Measurements from ENCODE around the gene MORN5. TPM values are rescaled to one million over a fixed set of nuclear protein-coding genes. Genes with fewer than 3 reads are reported as not detected.

The MORN5 gene
- total RNA-seq, 3 donors from 2014 or later, result not detected

GRCh38 chr9:122186777-122187470 is 27.2 kb downstream of the MORN5 start:
- no peak for DNase-seq (ENCODE audit: low spot score in 2 of 2)
- no peaks in the 10 kb centered on the region for H3K4me1 ChIP-seq
- H3K4me3 ChIP-seq, result no peak overlapping the region
- H3K27ac ChIP-seq, result no peak overlapping the region
- no peaks in the 10 kb centered on the region for H3K9me3 ChIP-seq
- no peaks in the 10 kb centered on the region for H3K36me3 ChIP-seq
- intact Hi-C loops (cut with DNase I; ENCODE audit: low total_unique reads), result no loop called here
- no peaks in the 10 kb centered on the region for H3K27me3 ChIP-seq
- TF ChIP-seq POLR2A (IDR thresholded peaks at IDR 0.05) (no peak), CTCF (IDR thresholded peaks at IDR 0.05) (no peak), POLR2AphosphoS5 (IDR thresholded peaks at IDR 0.05) (no peak)

- no peaks in the 10 kb centered on the region for H3K4me1 ChIP-seq
- H3K36me3 ChIP-seq, result no peaks in the 10 kb centered on the region
- intact Hi-C loops (cut with DNase I; ENCODE audit: low total_unique reads), result no loop called here
- H3K9me3 ChIP-seq, result no peaks in the 10 kb centered on the region
- H3K27ac ChIP-seq, result no peak overlapping the region
- H3K27me3 ChIP-seq, result no peaks in the 10 kb centered on the region
- DNase-seq (ENCODE audit: low spot score in 2 of 2), result no peak
- H3K4me3 ChIP-seq, result no peak overlapping the region
- TF ChIP-seq CTCF (IDR thresholded peaks at IDR 0.05), result no peak
Observed at GRCh38 chr9:122188369-122188768, 28.7 kb downstream of the MORN5 start.

- H3K27ac ChIP-seq, result no peak overlapping the region
- DNase-seq (ENCODE audit: low spot score in 2 of 2), result peak; percentile 22 to 69
- no peaks in the 10 kb centered on the region for H3K9me3 ChIP-seq
- no peaks in the 10 kb centered on the region for H3K27me3 ChIP-seq
- intact Hi-C loops (cut with DNase I; ENCODE audit: low total_unique reads), result no loop called here
- TF ChIP-seq POLR2AphosphoS5 (IDR thresholded peaks at IDR 0.05) (no peak), POLR2A (IDR thresholded peaks at IDR 0.05) (no peak), CTCF (IDR thresholded peaks at IDR 0.05) (no peak)
- H3K36me3 ChIP-seq, result no peaks in the 10 kb centered on the region
- no peak overlapping the region for H3K4me3 ChIP-seq
- no peaks in the 10 kb centered on the region for H3K4me1 ChIP-seq
Observed at GRCh38 chr9:122190597-122191381, 31.1 kb downstream of the MORN5 start.

GRCh38 chr9:122191584-122191983 is 31.9 kb downstream of the MORN5 start:
- Histone ChIP-seq H3K36me3 (no peaks in the 10 kb centered on the region), H3K4me1 (no peaks in the 10 kb centered on the region), H3K27ac (no peak overlapping the region), H3K4me3 (no peak overlapping the region), H3K9me3 (no peaks in the 10 kb centered on the region), H3K27me3 (no peaks in the 10 kb centered on the region)
- DNase-seq (ENCODE audit: low spot score in 2 of 2), result no peak
- TF ChIP-seq POLR2A (IDR thresholded peaks at IDR 0.05) (no peak), CTCF (IDR thresholded peaks at IDR 0.05) (no peak), POLR2AphosphoS5 (IDR thresholded peaks at IDR 0.05) (no peak)
- intact Hi-C loops (cut with DNase I; ENCODE audit: low total_unique reads), result no loop called here

GRCh38 chr9:122192261-122192875 is 32.7 kb downstream of the MORN5 start:
- H3K27me3 ChIP-seq, result no peaks in the 10 kb centered on the region
- no peak for DNase-seq (ENCODE audit: low spot score in 2 of 2)
- TF ChIP-seq POLR2AphosphoS5 (IDR thresholded peaks at IDR 0.05) (no peak), CTCF (IDR thresholded peaks at IDR 0.05) (no peak), POLR2A (IDR thresholded peaks at IDR 0.05) (no peak)
- no peaks in the 10 kb centered on the region for H3K4me1 ChIP-seq
- no peak overlapping the region for H3K4me3 ChIP-seq
- intact Hi-C loops (cut with DNase I; ENCODE audit: low total_unique reads), result no loop called here
- H3K27ac ChIP-seq, result no peak overlapping the region
- H3K9me3 ChIP-seq, result no peaks in the 10 kb centered on the region
- H3K36me3 ChIP-seq, result no peaks in the 10 kb centered on the region

Data from breast epithelium (tissue), 4 donors.